Erythroblast (primary cell): Measurements from ENCODE around the gene GH2.
"Not testable (repeated sequence)": the region's sequence is repeated elsewhere in the genome, so short reads cannot be mapped to it uniquely, and the experiment has no call there.

Experiments
- GATA1 ChIP-seq: IDR thresholded peaks from 2 replicates; pipeline ENCODE4 v1.6.1; 2011; ENCODE audit warnings: low read depth, mild to moderate bottlenecking, control low read depth, low read length, moderate library complexity
- POLR2A ChIP-seq: IDR thresholded peaks from 2 replicates; pipeline ENCODE4 v1.6.1; 2011; ENCODE audit warnings: mild to moderate bottlenecking, low read length

DNA sequence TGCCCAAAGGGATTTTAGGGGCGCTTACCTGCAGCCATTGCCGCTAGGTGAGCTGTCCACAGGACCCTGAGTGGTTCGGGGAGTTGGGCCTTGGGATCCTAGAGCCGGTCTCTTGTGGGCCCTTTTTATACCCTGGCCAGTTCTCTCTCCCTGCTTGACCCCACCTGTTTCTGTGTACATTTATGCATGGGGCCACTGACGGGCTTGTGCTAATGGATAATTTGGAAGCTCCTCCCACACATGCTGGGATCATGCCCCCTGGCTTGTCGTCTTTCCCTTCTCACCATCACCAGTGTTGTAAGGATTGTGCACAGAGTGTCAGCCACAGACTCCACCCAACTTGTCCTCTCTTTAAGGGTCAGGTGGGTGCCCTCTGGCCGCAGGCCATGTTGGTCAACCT, 8.2 kb downstream of the GH2 start, which contains the start of gene CSH2:
- TF ChIP-seq POLR2A, GATA1: not testable (repeated sequence)
